Retinal pigment epithelial cell (primary cell): ENCODE data around the gene ARHGAP24.

Source experiments
- DNase-seq: peaks from one replicate; pipeline ENCODE4 v3.0.0-alpha.2; 2010; ENCODE audit warnings: low read depth
- H3K4me3 ChIP-seq: 2 replicates; pipeline ENCODE4 v1.5.1; 2011; ENCODE audit warnings: mild to moderate bottlenecking, low read length, control low read depth, moderate library complexity
- TF ChIP-seq, protein P1 (sequence below): conservative IDR thresholded peaks from 2 replicates; pipeline ENCODE4 v1.5.1; 2011; ENCODE audit warnings: low read depth, low read length, control low read depth, inconsistent platforms

Gene ARHGAP24

DNA sequence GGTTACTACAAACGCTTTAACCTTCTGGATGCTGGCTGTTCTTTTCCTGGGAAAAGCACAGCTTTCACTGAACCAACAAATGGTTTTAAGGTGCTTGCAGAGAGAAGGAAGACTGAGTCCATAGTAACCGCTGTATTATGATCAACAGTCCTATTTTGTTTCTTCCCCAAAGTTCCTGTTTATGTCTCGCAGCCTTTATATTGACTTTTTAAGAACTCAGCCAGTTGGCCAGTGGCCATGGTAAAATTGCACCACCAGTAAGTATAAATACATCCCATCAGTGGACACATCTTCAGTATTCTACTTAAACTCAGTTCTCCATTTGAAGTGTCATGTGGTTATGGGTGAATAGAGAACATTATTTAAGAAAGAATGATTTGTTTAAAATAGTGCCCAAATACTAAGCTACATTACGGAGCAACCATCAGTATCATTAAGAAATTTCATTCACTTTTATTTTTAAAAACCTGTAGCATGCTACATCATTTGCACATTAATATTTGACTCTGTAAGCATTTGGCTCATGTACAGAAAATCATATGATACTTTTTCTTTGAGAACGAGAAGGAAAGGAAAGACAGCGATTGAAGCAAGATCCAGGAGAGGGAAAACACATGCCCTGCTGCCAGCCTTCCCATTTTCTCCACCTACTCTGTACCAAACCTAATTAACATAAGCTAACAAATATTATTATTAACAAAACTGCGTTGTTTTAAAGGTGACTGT lies 287.0 kb downstream of the ARHGAP24 start:
- TF ChIP-seq, protein P1, sequence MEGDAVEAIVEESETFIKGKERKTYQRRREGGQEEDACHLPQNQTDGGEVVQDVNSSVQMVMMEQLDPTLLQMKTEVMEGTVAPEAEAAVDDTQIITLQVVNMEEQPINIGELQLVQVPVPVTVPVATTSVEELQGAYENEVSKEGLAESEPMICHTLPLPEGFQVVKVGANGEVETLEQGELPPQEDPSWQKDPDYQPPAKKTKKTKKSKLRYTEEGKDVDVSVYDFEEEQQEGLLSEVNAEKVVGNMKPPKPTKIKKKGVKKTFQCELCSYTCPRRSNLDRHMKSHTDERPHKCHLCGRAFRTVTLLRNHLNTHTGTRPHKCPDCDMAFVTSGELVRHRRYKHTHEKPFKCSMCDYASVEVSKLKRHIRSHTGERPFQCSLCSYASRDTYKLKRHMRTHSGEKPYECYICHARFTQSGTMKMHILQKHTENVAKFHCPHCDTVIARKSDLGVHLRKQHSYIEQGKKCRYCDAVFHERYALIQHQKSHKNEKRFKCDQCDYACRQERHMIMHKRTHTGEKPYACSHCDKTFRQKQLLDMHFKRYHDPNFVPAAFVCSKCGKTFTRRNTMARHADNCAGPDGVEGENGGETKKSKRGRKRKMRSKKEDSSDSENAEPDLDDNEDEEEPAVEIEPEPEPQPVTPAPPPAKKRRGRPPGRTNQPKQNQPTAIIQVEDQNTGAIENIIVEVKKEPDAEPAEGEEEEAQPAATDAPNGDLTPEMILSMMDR, result no peak
- no peak for DNase-seq
- no peak overlapping the region for H3K4me3 ChIP-seq

DNA sequence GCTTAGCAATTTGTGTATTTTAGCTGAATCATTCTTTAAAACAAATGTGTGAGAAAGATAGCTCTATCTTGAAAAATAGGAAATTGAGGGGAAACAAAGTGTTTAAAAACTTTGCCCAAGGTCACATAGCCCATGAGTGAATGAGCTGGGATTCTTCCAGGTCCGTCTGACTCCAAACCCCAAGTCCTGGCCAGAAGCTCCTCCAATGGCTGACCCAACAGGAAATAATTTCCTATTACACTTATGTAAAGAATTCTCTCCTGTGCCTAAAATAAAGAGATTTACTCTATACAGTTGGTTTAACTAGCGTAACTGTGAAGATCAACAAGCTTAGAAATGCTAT lies 287.6 kb downstream of the ARHGAP24 start:
- no peak for DNase-seq
- no peak overlapping the region for H3K4me3 ChIP-seq
- TF ChIP-seq, protein P1, result no peak

DNA sequence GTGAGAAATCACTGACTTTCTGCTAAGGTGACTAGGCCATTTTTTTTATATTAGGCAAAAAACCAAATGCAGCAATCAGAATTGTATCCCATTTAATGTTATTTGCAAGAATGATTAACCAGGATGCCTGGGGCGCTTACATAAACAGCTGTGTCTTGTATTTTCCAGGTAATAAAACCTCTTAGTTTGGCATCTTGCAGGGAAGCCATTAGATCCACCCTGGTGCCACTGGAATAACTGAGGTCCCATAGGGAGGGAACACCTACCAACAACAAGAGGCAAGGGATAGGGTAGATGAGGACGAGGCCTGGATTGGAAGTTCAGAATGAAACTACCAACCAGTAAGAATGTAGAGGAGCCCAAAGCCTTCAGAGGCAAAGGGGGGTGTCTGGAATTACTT lies 288.3 kb downstream of the ARHGAP24 start:
- TF ChIP-seq, protein P1, result no peak
- H3K4me3 ChIP-seq, result no peak overlapping the region
- no peak for DNase-seq

DNA sequence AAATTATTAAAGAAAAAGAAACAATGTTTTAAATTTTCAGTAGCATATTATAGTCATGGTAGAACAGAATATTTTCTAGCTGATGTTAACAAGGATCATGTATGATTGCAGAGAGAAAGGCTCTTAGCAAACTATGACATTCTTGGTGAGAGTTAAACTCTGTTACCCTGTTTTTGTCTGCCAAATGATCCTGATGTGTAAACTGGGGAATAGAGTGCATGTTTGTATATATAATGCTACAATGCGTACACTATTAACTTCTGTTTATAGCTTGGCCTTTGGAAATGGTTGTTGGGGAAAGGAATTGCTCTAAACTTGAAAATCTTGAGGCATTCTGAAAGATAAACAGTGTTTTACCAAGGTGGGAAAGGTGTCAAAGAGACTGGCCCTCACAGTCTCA lies 292.7 kb downstream of the ARHGAP24 start:
- DNase-seq, result no peak
- TF ChIP-seq, protein P1, result no peak
- H3K4me3 ChIP-seq, result no peak overlapping the region

DNA sequence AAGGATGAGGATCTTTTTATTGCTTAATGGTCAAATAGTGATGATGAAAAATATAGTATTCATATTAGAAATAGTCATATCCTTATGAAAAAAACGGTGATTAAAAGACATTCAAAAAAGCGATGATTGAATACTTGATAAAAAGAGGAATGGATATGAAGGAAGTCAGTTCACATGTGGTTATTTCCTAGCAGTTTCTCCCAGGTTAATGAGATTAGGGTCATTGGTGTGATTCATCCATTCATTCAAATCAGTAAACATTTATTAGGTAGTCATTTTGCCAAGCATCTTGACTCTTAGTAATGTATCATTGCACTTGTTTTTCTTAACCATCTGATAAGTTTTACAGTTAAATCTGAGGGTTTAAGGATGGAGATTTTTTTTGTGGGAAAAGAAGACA lies 294.1 kb downstream of the ARHGAP24 start:
- no peak for DNase-seq
- TF ChIP-seq, protein P1, result no peak
- no peak overlapping the region for H3K4me3 ChIP-seq

DNA sequence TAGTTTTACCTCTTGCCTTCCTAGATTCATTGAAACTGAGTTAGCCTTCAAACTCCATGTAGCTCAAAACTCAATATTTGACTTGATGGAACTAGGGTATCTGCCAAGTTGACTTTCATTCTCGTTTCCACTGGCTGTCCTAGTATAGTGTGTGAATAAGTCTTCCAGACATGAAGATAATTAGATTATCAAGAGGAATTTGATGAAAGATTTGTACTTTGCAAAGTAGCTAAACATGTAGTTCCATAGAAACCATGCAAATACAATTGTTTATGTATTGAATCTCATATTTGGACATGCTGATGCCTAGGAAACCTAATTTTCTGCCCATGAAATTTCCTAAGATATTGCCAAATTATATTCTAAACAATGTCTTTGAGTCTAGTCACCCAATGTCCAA lies 297.5 kb downstream of the ARHGAP24 start:
- TF ChIP-seq, protein P1, result no peak
- no peak overlapping the region for H3K4me3 ChIP-seq
- DNase-seq, result no peak

DNA sequence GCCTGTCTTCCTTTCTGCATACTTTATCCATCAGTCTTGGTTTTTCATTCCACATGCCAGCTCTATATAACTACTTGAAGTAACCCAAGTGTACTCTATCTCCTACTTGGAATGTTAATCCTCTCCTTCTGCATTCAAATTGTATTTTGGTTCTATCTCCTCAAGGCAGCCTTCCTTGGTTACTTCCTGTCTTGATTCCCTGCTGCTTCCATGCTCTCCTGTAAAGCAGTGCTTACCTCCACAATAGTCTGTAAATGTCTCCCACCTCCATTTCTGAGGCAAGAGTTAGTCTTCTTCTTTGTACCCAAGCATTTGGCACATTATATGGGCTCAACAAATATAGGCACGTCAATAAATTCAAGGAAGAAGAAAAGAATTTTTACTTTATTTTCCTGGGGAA lies 298.4 kb downstream of the ARHGAP24 start:
- TF ChIP-seq, protein P1, result no peak
- no peak for DNase-seq
- H3K4me3 ChIP-seq, result no peak overlapping the region
